NCI-H2029 (cell line): ENCODE data around the gene EEF1AKMT1.
"Not testable (repeated sequence)": the region's sequence is repeated elsewhere in the genome, so short reads cannot be mapped to it uniquely, and the experiment has no call there.

Source experiments
- DNase-seq: peaks from one replicate; lab custom pipeline; 2025; lab: John Stamatoyannopoulos, UW

EEF1AKMT1 gene

DNA sequence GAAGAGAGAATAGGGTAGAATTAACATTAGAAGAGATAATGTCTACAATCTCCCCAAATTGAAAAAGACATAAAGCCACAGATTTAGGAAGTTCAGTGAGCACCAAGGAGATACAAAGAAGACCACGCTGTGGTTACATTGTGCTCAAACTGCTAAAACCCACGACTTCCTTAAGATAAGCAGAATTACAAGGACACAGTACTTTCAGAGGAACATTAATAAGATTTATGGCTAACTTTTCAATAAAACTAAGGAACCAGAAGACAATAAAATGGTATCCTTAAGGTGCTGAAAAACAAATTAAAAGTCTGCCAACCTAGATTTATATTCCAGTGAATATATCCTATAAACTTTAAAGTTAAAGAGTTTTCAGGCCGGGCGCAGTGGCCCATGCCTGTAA is 77.7 kb downstream of the EEF1AKMT1 start:
- no peak for DNase-seq

DNA sequence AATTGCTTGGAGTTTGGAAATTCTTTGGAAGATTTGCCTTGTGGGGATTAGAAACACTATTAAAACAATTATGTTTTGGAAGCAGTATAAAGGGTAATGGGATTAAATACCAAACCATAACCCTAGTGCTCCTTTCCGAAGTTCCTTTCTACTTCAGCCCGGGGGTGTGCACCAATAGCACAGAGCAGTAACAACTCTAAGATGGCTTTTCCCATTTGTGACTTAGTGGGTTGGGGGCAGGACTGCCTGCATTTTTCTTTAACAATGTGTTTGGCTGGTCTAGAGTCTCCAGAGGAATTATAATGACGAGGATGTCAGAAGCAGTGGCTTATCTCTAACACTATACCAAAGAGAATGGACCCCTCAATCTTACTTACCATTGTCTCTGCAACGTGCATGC is 82.1 kb downstream of the EEF1AKMT1 start:
- no peak for DNase-seq

- DNase-seq = no peak
Observed at GRCh38 chr13:20689291-20689690, 84.5 kb downstream of the EEF1AKMT1 start.

GRCh38 chr13:20686863-20687579 is 86.7 kb downstream of the EEF1AKMT1 start:
- no peak for DNase-seq

GRCh38 chr13:20686167-20686566 is 87.6 kb downstream of the EEF1AKMT1 start:
- DNase-seq = no peak

DNA sequence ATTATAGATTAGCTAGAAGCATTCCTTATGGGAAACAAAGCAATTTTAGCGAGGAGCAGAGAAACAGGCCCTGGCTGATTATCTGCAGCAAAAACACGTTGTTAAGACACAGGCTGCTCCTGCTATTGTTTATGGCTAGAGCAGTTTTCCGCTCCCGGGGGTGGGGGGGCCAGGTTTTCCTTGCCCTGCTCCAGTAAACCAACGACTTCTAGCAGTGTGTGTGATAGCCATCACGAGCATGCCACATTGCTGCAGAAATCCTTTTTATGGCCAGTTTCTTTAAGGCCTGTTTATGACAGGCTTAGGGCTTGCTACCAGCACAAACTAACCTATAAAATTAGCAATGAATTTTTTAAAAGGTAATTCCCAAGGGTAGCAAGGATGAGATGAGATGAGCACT is 88.7 kb downstream of the EEF1AKMT1 start:
- DNase-seq = no peak

- DNase-seq = no peak
Observed at GRCh38 chr13:20684546-20684945, 89.2 kb downstream of the EEF1AKMT1 start.

DNA sequence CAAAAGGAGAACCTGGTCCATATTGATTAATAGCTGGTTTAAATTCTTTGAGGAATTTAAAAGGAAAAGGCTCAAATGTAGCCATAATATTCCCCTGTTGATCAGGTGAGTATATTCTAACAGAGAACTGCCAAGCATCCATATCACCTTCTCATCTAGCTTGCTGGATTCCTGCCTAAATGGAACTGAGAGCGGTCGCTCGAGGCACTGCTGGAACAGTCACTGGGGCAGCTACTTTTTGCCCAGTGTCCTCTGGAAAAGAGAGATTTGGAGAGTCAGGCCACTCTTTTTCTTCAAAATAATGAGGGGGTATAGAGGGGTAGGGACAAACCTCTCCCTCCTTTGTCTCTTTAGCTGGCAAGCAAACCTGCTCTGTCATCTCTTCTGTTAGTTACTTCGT is 89.7 kb downstream of the EEF1AKMT1 start:
- DNase-seq = no peak

DNA sequence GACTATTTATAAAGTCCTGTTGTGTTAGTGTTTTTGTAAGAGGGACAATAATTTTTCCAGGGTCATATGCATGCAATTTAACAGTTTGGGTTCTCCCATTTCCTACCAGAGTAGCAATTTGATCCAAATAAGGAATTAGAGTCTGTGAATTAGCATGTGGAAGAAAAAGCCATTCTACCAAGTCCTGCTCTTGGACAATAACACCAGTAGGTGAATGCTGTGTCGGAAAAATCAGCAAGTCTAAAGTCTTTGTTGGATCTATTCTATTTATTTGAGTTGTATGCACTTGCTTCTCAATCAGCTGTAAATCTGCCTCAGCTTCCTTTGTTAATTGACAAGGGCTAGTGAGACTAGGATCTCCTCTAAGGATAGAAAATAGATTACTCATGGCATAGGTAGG is 91.7 kb downstream of the EEF1AKMT1 start:
- DNase-seq = no peak

GRCh38 chr13:20681481-20681880 is 92.3 kb downstream of the EEF1AKMT1 start:
- not testable (repeated sequence) for DNase-seq

GRCh38 chr13:20680416-20681080 is 93.2 kb downstream of the EEF1AKMT1 start:
- DNase-seq = no peak

DNA sequence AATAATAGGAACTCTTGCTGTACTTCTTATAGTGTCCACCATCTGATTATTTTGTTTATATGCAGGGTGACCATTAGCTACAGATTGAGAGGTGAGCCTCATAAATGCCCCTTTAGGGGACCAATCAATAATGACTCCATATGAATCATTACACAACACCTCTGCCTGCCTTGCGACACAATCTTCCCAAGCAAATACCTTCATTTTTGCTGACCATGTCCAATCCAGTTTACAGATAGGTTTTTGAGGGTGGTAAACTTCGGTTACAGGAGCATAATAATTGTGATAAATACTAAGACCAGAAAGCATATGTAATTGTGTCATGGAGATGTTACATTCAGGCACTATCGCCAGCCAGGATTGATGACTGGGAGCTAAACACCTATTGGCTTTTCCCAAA is 93.9 kb downstream of the EEF1AKMT1 start:
- no peak for DNase-seq
